IMR-90 (cell line): ENCODE results near the gene CALCOCO1.

Experiments
- BHLHE40 ChIP-seq: fragments of 150-350 bp; IDR thresholded peaks from 2 replicates; pipeline ENCODE4 v1.6.1; 2016; ENCODE audit warnings: mild to moderate bottlenecking, low read depth, low read length
- CHD1 ChIP-seq: IDR thresholded peaks from 2 replicates; pipeline ENCODE4 v1.6.1; 2012; ENCODE audit warnings: low read depth, low read length, improper control_type of control experiment
- FOS ChIP-seq: fragments of 150-350 bp; IDR thresholded peaks from 2 replicates; pipeline ENCODE4 v1.6.1; 2016; ENCODE audit warnings: low read depth, low read length
- POLR2A ChIP-seq: IDR thresholded peaks from 2 replicates; pipeline ENCODE4 v1.6.1; 2012; ENCODE audit warnings: mild to moderate bottlenecking, low read depth, low read length
- RAD21 ChIP-seq: IDR thresholded peaks from 2 replicates; pipeline ENCODE4 v1.6.1; 2012; ENCODE audit warnings: low read length, improper control_type of control experiment
- RCOR1 ChIP-seq: IDR thresholded peaks from 2 replicates; pipeline ENCODE4 v1.6.1; 2012; ENCODE audit warnings: mild to moderate bottlenecking, low read length, improper control_type of control experiment; ENCODE audit not compliant: insufficient replicate concordance
- TF ChIP-seq, protein P1 (sequence below): conservative IDR thresholded peaks from 2 replicates; pipeline ENCODE4 v1.5.1; 2012; ENCODE audit warnings: mild to moderate bottlenecking, low read depth, low read length, improper control_type of control experiment
- TF ChIP-seq, protein P2 (sequence below): fragments of 150-350 bp; IDR thresholded peaks from 2 replicates; pipeline ENCODE4 v1.6.1; 2016; ENCODE audit warnings: low read depth, mild to moderate bottlenecking, low read length, moderate library complexity, borderline replicate concordance
- TF ChIP-seq, protein P3 (sequence below): fragments of 150-350 bp; IDR thresholded peaks from 2 replicates; pipeline ENCODE4 v1.6.1; 2017; ENCODE audit warnings: mild to moderate bottlenecking, antibody characterized with exemption, low read length, low read depth

DNA sequence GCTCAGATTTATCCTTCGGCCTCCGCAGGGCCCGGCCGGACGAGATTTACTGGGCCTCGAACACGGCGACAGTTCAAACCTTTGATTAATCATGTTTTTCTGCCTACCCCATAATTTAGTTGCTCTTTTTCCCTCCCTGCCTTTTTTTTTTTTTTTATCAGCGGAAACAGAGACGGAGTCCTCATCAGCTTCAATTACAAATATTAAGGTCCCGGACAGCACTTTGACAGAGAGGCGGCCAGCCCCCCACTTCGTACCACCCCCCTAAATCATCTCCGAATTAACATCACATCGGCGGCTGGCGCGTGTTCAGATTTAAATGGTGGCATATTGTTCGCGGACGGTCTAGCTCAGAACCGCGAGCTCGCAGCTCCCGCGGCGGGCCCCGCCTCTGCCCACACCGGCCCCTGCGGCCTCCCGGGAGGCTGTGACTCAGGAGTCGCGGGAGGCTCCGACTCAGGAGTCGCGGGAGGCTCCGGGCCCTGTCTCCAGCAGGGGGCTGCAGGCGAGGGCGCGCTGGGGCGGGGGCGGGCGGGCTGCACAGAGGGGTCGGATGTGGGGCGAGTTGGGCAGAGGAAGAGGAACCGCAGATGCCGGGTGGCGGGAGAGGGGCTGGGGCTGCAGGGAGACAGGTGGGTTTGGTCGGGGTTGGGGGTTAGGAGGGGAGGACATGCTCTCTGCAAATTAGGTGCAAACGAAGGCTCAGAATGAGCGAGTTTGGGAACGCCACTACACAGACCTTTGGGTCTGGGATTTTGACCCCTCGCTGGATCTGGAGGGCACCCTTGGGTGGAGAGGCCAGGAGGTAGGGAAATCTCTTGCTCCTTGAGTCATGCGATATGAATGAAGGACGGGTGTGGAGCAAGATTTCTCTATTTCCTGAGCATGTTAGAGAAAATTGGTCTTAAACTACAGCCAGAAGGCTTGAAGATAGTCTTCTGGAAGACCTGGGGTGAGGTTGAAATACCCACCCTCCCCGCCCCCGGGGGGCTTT, 31.8 kb downstream of the CALCOCO1 start:
- TF ChIP-seq, protein P1, sequence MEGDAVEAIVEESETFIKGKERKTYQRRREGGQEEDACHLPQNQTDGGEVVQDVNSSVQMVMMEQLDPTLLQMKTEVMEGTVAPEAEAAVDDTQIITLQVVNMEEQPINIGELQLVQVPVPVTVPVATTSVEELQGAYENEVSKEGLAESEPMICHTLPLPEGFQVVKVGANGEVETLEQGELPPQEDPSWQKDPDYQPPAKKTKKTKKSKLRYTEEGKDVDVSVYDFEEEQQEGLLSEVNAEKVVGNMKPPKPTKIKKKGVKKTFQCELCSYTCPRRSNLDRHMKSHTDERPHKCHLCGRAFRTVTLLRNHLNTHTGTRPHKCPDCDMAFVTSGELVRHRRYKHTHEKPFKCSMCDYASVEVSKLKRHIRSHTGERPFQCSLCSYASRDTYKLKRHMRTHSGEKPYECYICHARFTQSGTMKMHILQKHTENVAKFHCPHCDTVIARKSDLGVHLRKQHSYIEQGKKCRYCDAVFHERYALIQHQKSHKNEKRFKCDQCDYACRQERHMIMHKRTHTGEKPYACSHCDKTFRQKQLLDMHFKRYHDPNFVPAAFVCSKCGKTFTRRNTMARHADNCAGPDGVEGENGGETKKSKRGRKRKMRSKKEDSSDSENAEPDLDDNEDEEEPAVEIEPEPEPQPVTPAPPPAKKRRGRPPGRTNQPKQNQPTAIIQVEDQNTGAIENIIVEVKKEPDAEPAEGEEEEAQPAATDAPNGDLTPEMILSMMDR = no peak
- TF ChIP-seq, protein P2, sequence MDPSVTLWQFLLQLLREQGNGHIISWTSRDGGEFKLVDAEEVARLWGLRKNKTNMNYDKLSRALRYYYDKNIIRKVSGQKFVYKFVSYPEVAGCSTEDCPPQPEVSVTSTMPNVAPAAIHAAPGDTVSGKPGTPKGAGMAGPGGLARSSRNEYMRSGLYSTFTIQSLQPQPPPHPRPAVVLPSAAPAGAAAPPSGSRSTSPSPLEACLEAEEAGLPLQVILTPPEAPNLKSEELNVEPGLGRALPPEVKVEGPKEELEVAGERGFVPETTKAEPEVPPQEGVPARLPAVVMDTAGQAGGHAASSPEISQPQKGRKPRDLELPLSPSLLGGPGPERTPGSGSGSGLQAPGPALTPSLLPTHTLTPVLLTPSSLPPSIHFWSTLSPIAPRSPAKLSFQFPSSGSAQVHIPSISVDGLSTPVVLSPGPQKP = no peak
- TF ChIP-seq POLR2A (no peak), CHD1 (no peak), FOS (no peak), RCOR1 (no peak), RAD21 (no peak), BHLHE40 (no peak)
- TF ChIP-seq, protein P3, sequence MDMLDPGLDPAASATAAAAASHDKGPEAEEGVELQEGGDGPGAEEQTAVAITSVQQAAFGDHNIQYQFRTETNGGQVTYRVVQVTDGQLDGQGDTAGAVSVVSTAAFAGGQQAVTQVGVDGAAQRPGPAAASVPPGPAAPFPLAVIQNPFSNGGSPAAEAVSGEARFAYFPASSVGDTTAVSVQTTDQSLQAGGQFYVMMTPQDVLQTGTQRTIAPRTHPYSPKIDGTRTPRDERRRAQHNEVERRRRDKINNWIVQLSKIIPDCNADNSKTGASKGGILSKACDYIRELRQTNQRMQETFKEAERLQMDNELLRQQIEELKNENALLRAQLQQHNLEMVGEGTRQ = no peak
